WTC11 (cell line): Measurements from ENCODE around the gene CEACAM16. TPM values are rescaled to one million over a fixed set of nuclear protein-coding genes. Genes with fewer than 3 reads are reported as not detected.

Experiments used
- ATAC-seq: fragments of 200-7000 bp; cut with Tn5 transposase; 2 replicates; pipeline ENCODE4 v1.10.0; 2021; ENCODE audit warnings: mild to moderate bottlenecking, moderate library complexity
- CTCF ChIA-PET: fragments of 300-600 bp; sonication (Branson Sonifier 250); formaldehyde crosslinking; loops from one replicate; lab custom pipeline; 2021; ENCODE audit warnings: antibody characterized with exemption; lab: Charles Lee
- POLR2A ChIA-PET: fragments of 350-600 bp; sonication (Branson Sonifier 250); formaldehyde crosslinking; loops from one replicate; lab custom pipeline; 2021; ENCODE audit warnings: antibody characterized with exemption; lab: Charles Lee
- DNase-seq: peaks from one replicate; pipeline ENCODE4 v3.0.0; 2021; ENCODE audit warnings: low spot score
- H3K27ac Mint-ChIP-seq: 2 replicates; pipeline ENCODE4 v1.8.0; 2021; ENCODE audit warnings: mixed read lengths
- H3K27me3 Mint-ChIP-seq: 2 replicates; pipeline ENCODE4 v1.8.0; 2021; ENCODE audit warnings: low read depth, mild to moderate bottlenecking, moderate library complexity, mixed read lengths
- H3K36me3 Mint-ChIP-seq: 2 replicates; pipeline ENCODE4 v1.8.0; 2021; ENCODE audit warnings: mixed read lengths
- H3K4me1 Mint-ChIP-seq: 2 replicates; pipeline ENCODE4 v1.8.0; 2022; ENCODE audit warnings: mixed read lengths
- H3K4me3 Mint-ChIP-seq: 2 replicates; pipeline ENCODE4 v1.8.0; 2021; ENCODE audit warnings: mild to moderate bottlenecking, moderate library complexity, mixed read lengths
- H3K9me3 Mint-ChIP-seq: 2 replicates; pipeline ENCODE4 v1.8.0; 2021; ENCODE audit warnings: mixed read lengths
- CREM ChIP-seq: sonication (generic); formaldehyde crosslinking; IDR thresholded peaks from 2 replicates; pipeline ENCODE4 v1.8.1; 2022; ENCODE audit warnings: mild to moderate bottlenecking, missing genetic modification reagents, moderate library complexity
- EMX1 ChIP-seq: fragments of 250-450 bp; sonication (Bioruptor Pico); IDR thresholded peaks from 2 replicates; pipeline ENCODE4 v1.8.0; 2021; ENCODE audit warnings: mild to moderate bottlenecking
- FOXP1 ChIP-seq: sonication (generic); formaldehyde crosslinking; IDR thresholded peaks from 2 replicates; pipeline ENCODE4 v1.8.0; 2022; ENCODE audit warnings: missing genetic modification reagents, mild to moderate bottlenecking, moderate library complexity, borderline replicate concordance
- HMGA2 ChIP-seq: fragments of 250-450 bp; sonication (Bioruptor Pico); IDR thresholded peaks from 2 replicates; pipeline ENCODE4 v1.4.0; 2021; ENCODE audit warnings: mild to moderate bottlenecking, moderate library complexity
- JUN ChIP-seq: sonication (generic); formaldehyde crosslinking; IDR thresholded peaks from 2 replicates; pipeline ENCODE4 v1.8.0; 2023; ENCODE audit warnings: mild to moderate bottlenecking, missing genetic modification reagents
- KAT7 ChIP-seq: sonication (generic); formaldehyde crosslinking; IDR thresholded peaks from 2 replicates; pipeline ENCODE4 v1.8.1; 2023; ENCODE audit warnings: missing genetic modification reagents, mild to moderate bottlenecking, borderline replicate concordance
- NR2C2 ChIP-seq: sonication (generic); formaldehyde crosslinking; IDR thresholded peaks from 2 replicates; pipeline ENCODE4 v1.8.0; 2022; ENCODE audit warnings: mild to moderate bottlenecking, missing genetic modification reagents
- PRRX2 ChIP-seq: fragments of 250-450 bp; sonication (Bioruptor Pico); IDR thresholded peaks from 2 replicates; pipeline ENCODE4 v1.8.0; 2021; ENCODE audit warnings: mild to moderate bottlenecking
- RELA ChIP-seq: sonication (generic); formaldehyde crosslinking; IDR thresholded peaks from 2 replicates; pipeline ENCODE4 v1.8.1; 2022; ENCODE audit warnings: missing genetic modification reagents, mild to moderate bottlenecking, borderline replicate concordance
- ZBTB21 ChIP-seq: sonication (generic); formaldehyde crosslinking; IDR thresholded peaks from 2 replicates; pipeline ENCODE4 v1.8.1; 2023; ENCODE audit warnings: mild to moderate bottlenecking, missing genetic modification reagents, borderline replicate concordance
- ZNF121 ChIP-seq: sonication (generic); formaldehyde crosslinking; IDR thresholded peaks from 2 replicates; pipeline ENCODE4 v1.8.0; 2023; ENCODE audit warnings: missing genetic modification reagents
- total RNA-seq: library from RNA; stranded (reverse); gene quantifications from 3 replicates; pipeline ENCODE4 v1.2.3, GENCODE V29; 2021
- TF ChIP-seq, protein P1 (sequence below): fragments of 250-450 bp; sonication (Bioruptor Pico); IDR thresholded peaks from 2 replicates; pipeline ENCODE4 v1.9.0; 2021; ENCODE audit warnings: mild to moderate bottlenecking
- TF ChIP-seq, protein P2 (sequence below): fragments of 200-600 bp; IDR thresholded peaks from 2 replicates; pipeline ENCODE4 v1.8.0; 2022; ENCODE audit warnings: antibody characterized with exemption
- TF ChIP-seq, protein P3 (sequence below): sonication (generic); formaldehyde crosslinking; conservative IDR thresholded peaks from 2 replicates; pipeline ENCODE4 v1.8.1; 2023; ENCODE audit warnings: mild to moderate bottlenecking, low read depth, missing genetic modification reagents, moderate library complexity
- TF ChIP-seq, protein P4 (sequence below): sonication (generic); formaldehyde crosslinking; IDR thresholded peaks from 2 replicates; pipeline ENCODE4 v1.8.0; 2022; ENCODE audit warnings: mild to moderate bottlenecking, missing genetic modification reagents
- TF ChIP-seq, protein P5 (sequence below): fragments of 250-450 bp; sonication (Bioruptor Pico); IDR thresholded peaks from 2 replicates; pipeline ENCODE4 v1.9.0; 2021; ENCODE audit warnings: mild to moderate bottlenecking
- TF ChIP-seq, protein P6 (sequence below): sonication (generic); formaldehyde crosslinking; IDR thresholded peaks from 2 replicates; pipeline ENCODE4 v1.8.1; 2022; ENCODE audit warnings: mild to moderate bottlenecking, moderate library complexity, missing genetic modification reagents
- TF ChIP-seq, protein P7 (sequence below): sonication (generic); formaldehyde crosslinking; IDR thresholded peaks from 2 replicates; pipeline ENCODE4 v1.8.0; 2022; ENCODE audit warnings: mild to moderate bottlenecking, missing genetic modification reagents

CEACAM16 gene
- total RNA-seq, 1 experiment from 2014 or later = not detected

DNA sequence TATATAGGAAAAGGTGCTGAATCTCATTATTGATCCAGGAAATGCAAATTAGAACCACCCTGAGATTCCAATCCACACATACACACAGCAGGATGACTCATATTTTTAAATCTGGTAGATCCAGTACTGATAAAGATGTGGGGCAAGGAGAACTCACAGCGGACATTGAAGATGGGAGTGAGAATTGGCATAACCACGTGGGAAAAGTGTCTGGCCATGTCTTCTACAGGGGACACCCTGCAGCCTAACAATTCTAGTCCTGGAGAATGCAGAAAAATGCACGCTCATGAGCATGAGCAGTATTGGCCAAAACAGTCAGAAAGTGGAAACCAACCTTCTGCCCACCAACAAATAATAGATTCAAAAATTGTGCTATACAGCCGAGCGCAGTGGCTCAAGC is 36.1 kb downstream of the CEACAM16 start:
- ChIA-PET POLR2A (no interaction called here), CTCF (interaction anchor here (0.6 to 1.9 kb wide), 3 partner anchors 10 to 36 kb away, joined by 4 to 10 read pairs (median 4); no protein-coding TSS in a partner anchor)
- Mint-ChIP-seq H3K36me3 (no peaks in the 10 kb centered on the region), H3K4me3 (no peak overlapping the region), H3K27me3 (peaks cover 21% of the 10 kb centered on the region), H3K27ac (no peak overlapping the region), H3K9me3 (no peaks in the 10 kb centered on the region), H3K4me1 (peaks cover 7% of the 10 kb centered on the region; the same call in 1 of the 2 replicates)
- no peak for ATAC-seq
- TF ChIP-seq PRRX2 (CRISPR knock-in tag) (no peak), FOXP1 (CRISPR knock-in tag) (no peak), ZBTB21 (no peak), NR2C2 (CRISPR knock-in tag) (no peak), HMGA2 (CRISPR knock-in tag) (no peak), CREM (CRISPR knock-in tag) (no peak), RELA (CRISPR knock-in tag) (no peak), EMX1 (CRISPR knock-in tag) (no peak), JUN (CRISPR knock-in tag) (no peak), KAT7 (CRISPR knock-in tag) (no peak), ZNF121 (CRISPR knock-in tag) (no peak)
- TF ChIP-seq, protein P1, sequence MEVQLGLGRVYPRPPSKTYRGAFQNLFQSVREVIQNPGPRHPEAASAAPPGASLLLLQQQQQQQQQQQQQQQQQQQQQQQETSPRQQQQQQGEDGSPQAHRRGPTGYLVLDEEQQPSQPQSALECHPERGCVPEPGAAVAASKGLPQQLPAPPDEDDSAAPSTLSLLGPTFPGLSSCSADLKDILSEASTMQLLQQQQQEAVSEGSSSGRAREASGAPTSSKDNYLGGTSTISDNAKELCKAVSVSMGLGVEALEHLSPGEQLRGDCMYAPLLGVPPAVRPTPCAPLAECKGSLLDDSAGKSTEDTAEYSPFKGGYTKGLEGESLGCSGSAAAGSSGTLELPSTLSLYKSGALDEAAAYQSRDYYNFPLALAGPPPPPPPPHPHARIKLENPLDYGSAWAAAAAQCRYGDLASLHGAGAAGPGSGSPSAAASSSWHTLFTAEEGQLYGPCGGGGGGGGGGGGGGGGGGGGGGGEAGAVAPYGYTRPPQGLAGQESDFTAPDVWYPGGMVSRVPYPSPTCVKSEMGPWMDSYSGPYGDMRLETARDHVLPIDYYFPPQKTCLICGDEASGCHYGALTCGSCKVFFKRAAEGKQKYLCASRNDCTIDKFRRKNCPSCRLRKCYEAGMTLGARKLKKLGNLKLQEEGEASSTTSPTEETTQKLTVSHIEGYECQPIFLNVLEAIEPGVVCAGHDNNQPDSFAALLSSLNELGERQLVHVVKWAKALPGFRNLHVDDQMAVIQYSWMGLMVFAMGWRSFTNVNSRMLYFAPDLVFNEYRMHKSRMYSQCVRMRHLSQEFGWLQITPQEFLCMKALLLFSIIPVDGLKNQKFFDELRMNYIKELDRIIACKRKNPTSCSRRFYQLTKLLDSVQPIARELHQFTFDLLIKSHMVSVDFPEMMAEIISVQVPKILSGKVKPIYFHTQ = no peak
- TF ChIP-seq, protein P2, sequence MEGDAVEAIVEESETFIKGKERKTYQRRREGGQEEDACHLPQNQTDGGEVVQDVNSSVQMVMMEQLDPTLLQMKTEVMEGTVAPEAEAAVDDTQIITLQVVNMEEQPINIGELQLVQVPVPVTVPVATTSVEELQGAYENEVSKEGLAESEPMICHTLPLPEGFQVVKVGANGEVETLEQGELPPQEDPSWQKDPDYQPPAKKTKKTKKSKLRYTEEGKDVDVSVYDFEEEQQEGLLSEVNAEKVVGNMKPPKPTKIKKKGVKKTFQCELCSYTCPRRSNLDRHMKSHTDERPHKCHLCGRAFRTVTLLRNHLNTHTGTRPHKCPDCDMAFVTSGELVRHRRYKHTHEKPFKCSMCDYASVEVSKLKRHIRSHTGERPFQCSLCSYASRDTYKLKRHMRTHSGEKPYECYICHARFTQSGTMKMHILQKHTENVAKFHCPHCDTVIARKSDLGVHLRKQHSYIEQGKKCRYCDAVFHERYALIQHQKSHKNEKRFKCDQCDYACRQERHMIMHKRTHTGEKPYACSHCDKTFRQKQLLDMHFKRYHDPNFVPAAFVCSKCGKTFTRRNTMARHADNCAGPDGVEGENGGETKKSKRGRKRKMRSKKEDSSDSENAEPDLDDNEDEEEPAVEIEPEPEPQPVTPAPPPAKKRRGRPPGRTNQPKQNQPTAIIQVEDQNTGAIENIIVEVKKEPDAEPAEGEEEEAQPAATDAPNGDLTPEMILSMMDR = no peak
- TF ChIP-seq, protein P3, sequence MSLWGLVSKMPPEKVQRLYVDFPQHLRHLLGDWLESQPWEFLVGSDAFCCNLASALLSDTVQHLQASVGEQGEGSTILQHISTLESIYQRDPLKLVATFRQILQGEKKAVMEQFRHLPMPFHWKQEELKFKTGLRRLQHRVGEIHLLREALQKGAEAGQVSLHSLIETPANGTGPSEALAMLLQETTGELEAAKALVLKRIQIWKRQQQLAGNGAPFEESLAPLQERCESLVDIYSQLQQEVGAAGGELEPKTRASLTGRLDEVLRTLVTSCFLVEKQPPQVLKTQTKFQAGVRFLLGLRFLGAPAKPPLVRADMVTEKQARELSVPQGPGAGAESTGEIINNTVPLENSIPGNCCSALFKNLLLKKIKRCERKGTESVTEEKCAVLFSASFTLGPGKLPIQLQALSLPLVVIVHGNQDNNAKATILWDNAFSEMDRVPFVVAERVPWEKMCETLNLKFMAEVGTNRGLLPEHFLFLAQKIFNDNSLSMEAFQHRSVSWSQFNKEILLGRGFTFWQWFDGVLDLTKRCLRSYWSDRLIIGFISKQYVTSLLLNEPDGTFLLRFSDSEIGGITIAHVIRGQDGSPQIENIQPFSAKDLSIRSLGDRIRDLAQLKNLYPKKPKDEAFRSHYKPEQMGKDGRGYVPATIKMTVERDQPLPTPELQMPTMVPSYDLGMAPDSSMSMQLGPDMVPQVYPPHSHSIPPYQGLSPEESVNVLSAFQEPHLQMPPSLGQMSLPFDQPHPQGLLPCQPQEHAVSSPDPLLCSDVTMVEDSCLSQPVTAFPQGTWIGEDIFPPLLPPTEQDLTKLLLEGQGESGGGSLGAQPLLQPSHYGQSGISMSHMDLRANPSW (CRISPR knock-in tag) = no peak
- TF ChIP-seq, protein P4, sequence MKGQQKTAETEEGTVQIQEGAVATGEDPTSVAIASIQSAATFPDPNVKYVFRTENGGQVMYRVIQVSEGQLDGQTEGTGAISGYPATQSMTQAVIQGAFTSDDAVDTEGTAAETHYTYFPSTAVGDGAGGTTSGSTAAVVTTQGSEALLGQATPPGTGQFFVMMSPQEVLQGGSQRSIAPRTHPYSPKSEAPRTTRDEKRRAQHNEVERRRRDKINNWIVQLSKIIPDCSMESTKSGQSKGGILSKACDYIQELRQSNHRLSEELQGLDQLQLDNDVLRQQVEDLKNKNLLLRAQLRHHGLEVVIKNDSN (CRISPR knock-in tag) = no peak
- TF ChIP-seq, protein P5, sequence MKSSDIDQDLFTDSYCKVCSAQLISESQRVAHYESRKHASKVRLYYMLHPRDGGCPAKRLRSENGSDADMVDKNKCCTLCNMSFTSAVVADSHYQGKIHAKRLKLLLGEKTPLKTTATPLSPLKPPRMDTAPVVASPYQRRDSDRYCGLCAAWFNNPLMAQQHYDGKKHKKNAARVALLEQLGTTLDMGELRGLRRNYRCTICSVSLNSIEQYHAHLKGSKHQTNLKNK = no peak
- TF ChIP-seq, protein P6, sequence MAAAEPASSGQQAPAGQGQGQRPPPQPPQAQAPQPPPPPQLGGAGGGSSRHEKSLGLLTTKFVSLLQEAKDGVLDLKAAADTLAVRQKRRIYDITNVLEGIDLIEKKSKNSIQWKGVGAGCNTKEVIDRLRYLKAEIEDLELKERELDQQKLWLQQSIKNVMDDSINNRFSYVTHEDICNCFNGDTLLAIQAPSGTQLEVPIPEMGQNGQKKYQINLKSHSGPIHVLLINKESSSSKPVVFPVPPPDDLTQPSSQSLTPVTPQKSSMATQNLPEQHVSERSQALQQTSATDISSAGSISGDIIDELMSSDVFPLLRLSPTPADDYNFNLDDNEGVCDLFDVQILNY (CRISPR knock-in tag) = no peak
- TF ChIP-seq, protein P7, sequence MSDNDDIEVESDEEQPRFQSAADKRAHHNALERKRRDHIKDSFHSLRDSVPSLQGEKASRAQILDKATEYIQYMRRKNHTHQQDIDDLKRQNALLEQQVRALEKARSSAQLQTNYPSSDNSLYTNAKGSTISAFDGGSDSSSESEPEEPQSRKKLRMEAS (CRISPR knock-in tag) = no peak
- no peak for DNase-seq
